ENCODE data around the gene ELP4. TPM values are rescaled to one million over a fixed set of nuclear protein-coding genes. Genes with fewer than 3 reads are reported as not detected.

ELP4 gene
- total RNA-seq, 1 donor from 2014 or later = 15.0 TPM

- H3K36me3 Mint-ChIP-seq (ENCODE audit: unreplicated experiment) = no peaks in the 10 kb centered on the region
- no peak overlapping the region for H3K4me3 Mint-ChIP-seq (ENCODE audit: unreplicated experiment)
- H3K27me3 Mint-ChIP-seq (ENCODE audit: unreplicated experiment) = no peaks in the 10 kb centered on the region
- H3K9me3 Mint-ChIP-seq (ENCODE audit: unreplicated experiment) = no peaks in the 10 kb centered on the region
- TF ChIP-seq CTCF (IDR thresholded peaks at IDR 0.05) = no peak
- DNase-seq (ENCODE audit: extremely low spot score, unreplicated experiment) = no peak
- no peaks in the 10 kb centered on the region for H3K4me1 Mint-ChIP-seq (ENCODE audit: unreplicated experiment)
- H3K27ac Mint-ChIP-seq (ENCODE audit: unreplicated experiment) = no peak overlapping the region
Observed at GRCh38 chr11:31761636-31762035, 252.1 kb downstream of the ELP4 start.

DNA sequence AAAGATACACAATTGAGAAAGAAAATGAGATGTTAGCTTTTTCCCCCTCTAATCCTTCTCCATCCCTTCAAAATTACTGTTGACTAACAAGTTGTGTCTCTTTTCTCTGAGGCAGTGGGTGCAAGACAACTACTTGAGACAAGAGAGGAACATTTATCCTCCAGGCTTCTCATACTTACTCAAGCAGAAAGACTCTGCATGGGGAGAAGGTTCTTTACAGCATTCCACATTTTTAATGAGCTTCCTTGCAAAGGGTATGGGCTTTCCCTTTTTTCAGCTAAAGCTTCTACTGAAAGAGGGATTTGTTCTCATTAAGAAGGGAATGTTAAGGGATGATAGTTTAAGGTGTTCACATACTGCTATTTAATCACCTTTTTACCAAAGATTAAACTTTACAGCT lies 253.7 kb downstream of the ELP4 start:
- H3K27me3 Mint-ChIP-seq (ENCODE audit: unreplicated experiment) = peaks cover 4% of the 10 kb centered on the region
- H3K36me3 Mint-ChIP-seq (ENCODE audit: unreplicated experiment) = no peaks in the 10 kb centered on the region
- no peak for DNase-seq (ENCODE audit: extremely low spot score, unreplicated experiment)
- H3K4me1 Mint-ChIP-seq (ENCODE audit: unreplicated experiment) = no peaks in the 10 kb centered on the region
- H3K9me3 Mint-ChIP-seq (ENCODE audit: unreplicated experiment) = no peaks in the 10 kb centered on the region
- no peak overlapping the region for H3K4me3 Mint-ChIP-seq (ENCODE audit: unreplicated experiment)
- TF ChIP-seq CTCF (IDR thresholded peaks at IDR 0.05) = no peak
- no peak overlapping the region for H3K27ac Mint-ChIP-seq (ENCODE audit: unreplicated experiment)

GRCh38 chr11:31764261-31764660 lies 254.7 kb downstream of the ELP4 start:
- no peaks in the 10 kb centered on the region for H3K9me3 Mint-ChIP-seq (ENCODE audit: unreplicated experiment)

GRCh38 chr11:31764766-31765165 lies 255.2 kb downstream of the ELP4 start:
- no peaks in the 10 kb centered on the region for H3K4me1 Mint-ChIP-seq (ENCODE audit: unreplicated experiment)
- no peak overlapping the region for H3K4me3 Mint-ChIP-seq (ENCODE audit: unreplicated experiment)
- DNase-seq (ENCODE audit: extremely low spot score, unreplicated experiment) = no peak
- TF ChIP-seq CTCF (IDR thresholded peaks at IDR 0.05) = no peak
- no peaks in the 10 kb centered on the region for H3K9me3 Mint-ChIP-seq (ENCODE audit: unreplicated experiment)
- no peak overlapping the region for H3K27ac Mint-ChIP-seq (ENCODE audit: unreplicated experiment)
- peaks cover 4% of the 10 kb centered on the region for H3K27me3 Mint-ChIP-seq (ENCODE audit: unreplicated experiment)
- no peaks in the 10 kb centered on the region for H3K36me3 Mint-ChIP-seq (ENCODE audit: unreplicated experiment)

More at GRCh38 chr11:31764261-31764660, 254.7 kb downstream of the ELP4 start:
- H3K36me3 Mint-ChIP-seq (ENCODE audit: unreplicated experiment) = no peaks in the 10 kb centered on the region
- no peak for TF ChIP-seq CTCF (IDR thresholded peaks at IDR 0.05)
- no peak overlapping the region for H3K27ac Mint-ChIP-seq (ENCODE audit: unreplicated experiment)
- H3K4me1 Mint-ChIP-seq (ENCODE audit: unreplicated experiment) = no peaks in the 10 kb centered on the region
- H3K27me3 Mint-ChIP-seq (ENCODE audit: unreplicated experiment) = peaks cover 4% of the 10 kb centered on the region
- H3K4me3 Mint-ChIP-seq (ENCODE audit: unreplicated experiment) = no peak overlapping the region
- DNase-seq (ENCODE audit: extremely low spot score, unreplicated experiment) = no peak

- H3K9me3 Mint-ChIP-seq (ENCODE audit: unreplicated experiment) = no peaks in the 10 kb centered on the region
- H3K27ac Mint-ChIP-seq (ENCODE audit: unreplicated experiment) = no peak overlapping the region
- DNase-seq (ENCODE audit: extremely low spot score, unreplicated experiment) = no peak
- no peak overlapping the region for H3K4me3 Mint-ChIP-seq (ENCODE audit: unreplicated experiment)
- peaks cover 4% of the 10 kb centered on the region for H3K27me3 Mint-ChIP-seq (ENCODE audit: unreplicated experiment)
- no peaks in the 10 kb centered on the region for H3K36me3 Mint-ChIP-seq (ENCODE audit: unreplicated experiment)
- TF ChIP-seq CTCF (IDR thresholded peaks at IDR 0.05) = no peak
- no peaks in the 10 kb centered on the region for H3K4me1 Mint-ChIP-seq (ENCODE audit: unreplicated experiment)
Observed at GRCh38 chr11:31767066-31767465, 257.5 kb downstream of the ELP4 start.

Data from osteocyte (in vitro differentiated cells).